Stimulated activated CD8-positive, alpha-beta memory T cell treated with anti-CD3 and anti-CD28 coated beads, Interleukin-12 subunit alpha, Interleukin-12 subunit beta, amount 100 ng/mL, for 24 hours (primary cell): ENCODE results near the gene FRMD6.

ENCODE experiments used
- DNase-seq: peaks from one replicate; pipeline ENCODE4 v3.0.0-alpha.2; 2020; ENCODE audit errors: extremely low read depth

Gene FRMD6

DNA sequence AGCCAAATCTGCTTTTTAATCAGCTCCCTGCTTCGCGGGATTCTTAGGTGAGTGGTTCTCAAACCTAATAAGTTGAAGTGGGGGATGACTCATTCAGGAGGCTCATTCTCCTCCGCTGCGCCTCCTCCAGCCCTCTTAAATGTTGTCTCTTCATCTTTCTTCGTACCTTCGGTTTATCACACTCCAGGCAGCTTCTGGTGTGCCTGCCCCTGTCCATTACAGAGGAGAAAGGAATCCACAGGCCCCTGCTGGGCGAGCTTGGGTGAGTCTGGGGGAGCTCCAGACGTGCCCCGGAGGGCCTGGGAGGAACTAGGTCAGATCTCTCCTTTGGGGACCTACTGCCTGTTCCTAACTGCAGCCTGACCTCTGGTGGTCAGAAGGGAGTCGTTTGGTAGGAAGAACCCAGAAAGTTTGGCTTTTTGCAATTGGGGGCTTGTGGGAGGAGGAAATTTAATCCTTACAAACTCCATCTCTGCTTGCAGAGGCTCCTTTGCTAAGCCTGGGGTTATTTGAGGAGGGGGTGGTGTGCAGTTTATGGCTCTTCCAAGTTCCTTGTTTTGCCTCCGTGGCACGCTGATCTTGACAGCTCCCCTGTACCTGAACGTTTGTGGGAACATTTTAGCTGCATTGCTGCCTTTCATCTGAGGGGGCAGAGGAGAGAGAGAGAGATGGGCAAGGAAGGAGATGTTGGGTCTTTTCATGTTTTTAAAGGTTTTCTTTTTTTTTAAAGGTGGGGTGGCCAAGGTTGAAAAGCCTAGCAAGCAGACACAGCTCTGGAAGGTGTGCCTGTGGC is 124.6 kb downstream of the FRMD6 start:
- no peak for DNase-seq

GRCh38 chr14:51780006-51780692 is 128.4 kb downstream of the FRMD6 start:
- DNase-seq, result peak; percentile 21
